IMR-90 (cell line): ENCODE measurements around the gene SUB1. TPM values are rescaled to one million over a fixed set of nuclear protein-coding genes. Genes with fewer than 3 reads are reported as not detected.

Source experiments
- ATAC-seq: fragments of 200-7000 bp; cut with Tn5 transposase; 2 replicates; pipeline ENCODE4 v1.9.1; 2020; ENCODE audit warnings: low read depth, mild to moderate bottlenecking, moderate library complexity
- BruUV-seq: library from RNA; stranded (reverse); fragments of 400-500 nt; replicated peaks from 2 replicates; lab custom pipeline; 2021; lab: Mats Ljungman, UMichigan
- CTCF ChIA-PET: fragments of 300-600 bp; formaldehyde crosslinking; extraction: SDS; loops from one replicate; lab custom pipeline; 2021; ENCODE audit warnings: antibody characterized with exemption; lab: Yijun Ruan, JAX
- POLR2A ChIA-PET: fragments of 300-600 bp; sonication (Branson Sonifier 250); formaldehyde crosslinking; loops from one replicate; lab custom pipeline; 2022; ENCODE audit warnings: antibody characterized with exemption; ENCODE audit not compliant: unreplicated experiment; lab: Charles Lee
- DNase-seq: peaks from one replicate; pipeline ENCODE4 v3.0.0; 2013
- H2AFZ ChIP-seq: replicated peaks from 2 replicates; pipeline ENCODE3; 2013; ENCODE audit warnings: low read length, mild to moderate bottlenecking; ENCODE audit not compliant: poor library complexity
- H2AK5ac ChIP-seq: 2 replicates; pipeline ENCODE4 v1.6.1; 2013; ENCODE audit warnings: low read depth, low read length, inconsistent platforms
- H2AK9ac ChIP-seq: replicated peaks from 2 replicates; pipeline ENCODE3; 2013; ENCODE audit warnings: mild to moderate bottlenecking, low read depth, low read length, moderate library complexity; ENCODE audit not compliant: poor library complexity
- H2BK120ac ChIP-seq: 2 replicates; pipeline ENCODE4 v1.6.1; 2013; ENCODE audit warnings: low read depth, low read length, inconsistent platforms
- H2BK15ac ChIP-seq: 3 replicates; pipeline ENCODE4 v1.6.1; 2013; ENCODE audit warnings: low read depth, low read length, inconsistent platforms
- H2BK20ac ChIP-seq: 2 replicates; pipeline ENCODE4 v1.6.1; 2013; ENCODE audit warnings: low read depth, mild to moderate bottlenecking, inconsistent platforms, low read length, moderate library complexity
- H2BK5ac ChIP-seq: 2 replicates; pipeline ENCODE4 v1.6.1; 2013; ENCODE audit warnings: mild to moderate bottlenecking, low read depth, low read length, inconsistent platforms; ENCODE audit not compliant: poor library complexity, severe bottlenecking
- H3K14ac ChIP-seq: replicated peaks from 2 replicates; pipeline ENCODE4 v1.6.1; 2013; ENCODE audit warnings: low read depth, low read length, inconsistent platforms
- H3K18ac ChIP-seq: 2 replicates; pipeline ENCODE4 v1.6.1; 2013; ENCODE audit warnings: low read depth, low read length, control low read depth
- H3K23ac ChIP-seq: 2 replicates; pipeline ENCODE4 v1.6.1; 2013; ENCODE audit warnings: low read depth, low read length, inconsistent platforms
- H3K27ac ChIP-seq: 2 replicates; pipeline ENCODE4 v1.5.1; 2013; ENCODE audit warnings: mild to moderate bottlenecking, control low read depth, low read length; ENCODE audit not compliant: insufficient read depth
- H3K27me3 ChIP-seq: 2 replicates; pipeline ENCODE4 v1.6.1; 2013; ENCODE audit warnings: low read length; ENCODE audit not compliant: control insufficient read depth, insufficient read depth
- H3K36me3 ChIP-seq: 2 replicates; pipeline ENCODE4 v1.6.1; 2013; ENCODE audit warnings: low read length, mixed read lengths; ENCODE audit not compliant: control insufficient read depth, insufficient read depth
- H3K4ac ChIP-seq: 2 replicates; pipeline ENCODE4 v1.6.1; 2013; ENCODE audit warnings: low read depth, low read length, inconsistent platforms
- H3K4me1 ChIP-seq: 2 replicates; pipeline ENCODE4 v1.6.1; 2013; ENCODE audit warnings: low read length, mixed read lengths; ENCODE audit not compliant: control insufficient read depth, insufficient read depth
- H3K4me2 ChIP-seq: 2 replicates; pipeline ENCODE4 v1.6.1; 2013; ENCODE audit warnings: low read depth, mild to moderate bottlenecking, control low read depth, low read length, moderate library complexity
- H3K4me3 ChIP-seq: 2 replicates; pipeline ENCODE4 v1.5.1; 2013; ENCODE audit warnings: low read depth, mild to moderate bottlenecking, control low read depth, low read length, moderate library complexity; ENCODE audit not compliant: insufficient read depth
- H3K56ac ChIP-seq: 2 replicates; pipeline ENCODE4 v1.6.1; 2013; ENCODE audit warnings: low read length, inconsistent platforms; ENCODE audit not compliant: insufficient read depth; ENCODE audit errors: extremely low read depth
- H3K79me1 ChIP-seq, 2 experiments: 2 replicates each; pipeline ENCODE4 v1.6.1; 2013; ENCODE audit warnings: low read length in 2 of 2, inconsistent platforms in 1 of 2, low read depth in 1 of 2
- H3K9ac ChIP-seq: 2 replicates; pipeline ENCODE4 v1.6.1; 2013; ENCODE audit warnings: low read depth, low read length, control low read depth
- H3K9me1 ChIP-seq: 2 replicates; pipeline ENCODE4 v1.6.1; 2013; ENCODE audit warnings: low read length, inconsistent platforms; ENCODE audit not compliant: insufficient read depth
- H3K9me3 ChIP-seq: 2 replicates; pipeline ENCODE4 v1.6.1; 2013; ENCODE audit warnings: low read length; ENCODE audit not compliant: control insufficient read depth, insufficient read depth
- H4K20me1 ChIP-seq: 2 replicates; pipeline ENCODE4 v1.6.1; 2013; ENCODE audit warnings: low read length, inconsistent platforms; ENCODE audit not compliant: insufficient read depth
- H4K5ac ChIP-seq: 2 replicates; pipeline ENCODE4 v1.6.1; 2013; ENCODE audit warnings: mild to moderate bottlenecking, low read depth, low read length, control low read depth
- H4K8ac ChIP-seq, 2 experiments: 2 replicates each; pipeline ENCODE4 v1.6.1; 2013; ENCODE audit warnings: low read depth in 2 of 2, low read length in 2 of 2, control low read depth in 1 of 2, inconsistent platforms in 1 of 2
- H4K91ac ChIP-seq: 2 replicates; pipeline ENCODE4 v1.6.1; 2013; ENCODE audit warnings: low read depth, low read length, inconsistent platforms; ENCODE audit not compliant: insufficient read depth
- CHD1 ChIP-seq: IDR thresholded peaks from 2 replicates; pipeline ENCODE4 v1.6.1; 2012; ENCODE audit warnings: low read depth, low read length, improper control_type of control experiment
- ELK1 ChIP-seq: fragments of 150-350 bp; IDR thresholded peaks from 2 replicates; pipeline ENCODE4 v1.6.1; 2016; ENCODE audit warnings: low read depth, mild to moderate bottlenecking, low read length, moderate library complexity, borderline replicate concordance
- FOS ChIP-seq: fragments of 150-350 bp; IDR thresholded peaks from 2 replicates; pipeline ENCODE4 v1.6.1; 2016; ENCODE audit warnings: low read depth, low read length
- MAFK ChIP-seq: IDR thresholded peaks from 2 replicates; pipeline ENCODE4 v1.6.1; 2012; ENCODE audit warnings: low read depth, low read length, improper control_type of control experiment
- RFX5 ChIP-seq: IDR thresholded peaks from 2 replicates; pipeline ENCODE4 v1.8.0; 2012; ENCODE audit warnings: low read depth, mild to moderate bottlenecking, low read length, moderate library complexity
- SMC3 ChIP-seq: fragments of 150-350 bp; IDR thresholded peaks from 2 replicates; pipeline ENCODE4 v1.6.1; 2016; ENCODE audit warnings: low read depth, mild to moderate bottlenecking, antibody characterized with exemption, low read length, moderate library complexity
- WGBS, 2 experiments: methylation state at CpG; one replicate each; pipeline versions ENCODE4 v1.1.5 to v1.1.7; 2013; ENCODE audit warnings: missing lambda C conversion rate in 2 of 2; ENCODE audit not compliant: insufficient read length in 1 of 2; ENCODE audit errors: extremely low coverage in 2 of 2; 5-methylcytosine and 5-hydroxymethylcytosine counted together
- dilution Hi-C: fragments of 300-500 bp; cut with HindIII; formaldehyde crosslinking; loops from one replicate; pipeline ENCODE4 v1.14.3; 2018; ENCODE audit warnings: low sequenced_read_pairs; ENCODE audit not compliant: unreplicated experiment
- in situ Hi-C: fragments of 300-500 bp; cut with MboI; formaldehyde crosslinking; loops from 3 replicates; pipeline ENCODE4 v1.14.3; 2019; ENCODE audit warnings: low sequenced_read_pairs, inconsistent platforms, mixed read lengths
- intact Hi-C: fragments of 100-400 bp; cut with micrococcal nuclease; formaldehyde crosslinking; loops from 2 replicates; pipeline ENCODE4 v1.10.0; 2022
- polyA plus RNA-seq, 3 experiments: library from polyadenylated mRNA; depleted of rRNA; stranded (reverse); fragments of >200 nt; gene quantifications; 2 replicates each; pipeline ENCODE4 v1.2.3, GENCODE V29; 2012; ENCODE audit warnings: low replicate concordance in 1 of 3
- total RNA-seq: library from RNA; depleted of rRNA; stranded (reverse); fragments of >200 nt; gene quantifications from 2 replicates; pipeline ENCODE4 v1.2.3, GENCODE V29; 2012

SUB1 gene
- total and polyA plus RNA-seq, 2 of the 4 experiments (the other 2 are of a cell fraction): 19.5 to 155 TPM

GRCh38 chr5:32605766-32606152 lies 20.4 kb downstream of the SUB1 start:
- no peaks in the 10 kb centered on the region for H3K9me1 ChIP-seq
- H3K27ac ChIP-seq: no peak overlapping the region
- dilution Hi-C loops: no loop called here
- no peak overlapping the region for H3K18ac ChIP-seq
- H3K4me1 ChIP-seq: no peaks in the 10 kb centered on the region
- peak overlapping the region in 1 of 2 experiments; percentile 49; a peak in 2 of 4 replicates for H4K8ac ChIP-seq
- CTCF ChIA-PET: interaction anchor here (1.1 kb wide), 1 partner anchor 16 kb away, joined by 5 read pairs; no protein-coding TSS in a partner anchor
- H2BK5ac ChIP-seq: no peak overlapping the region
- H4K91ac ChIP-seq: no peak overlapping the region
- DNase-seq (no peak), ATAC-seq (no peak)
- H2AK5ac ChIP-seq: no peak overlapping the region
- no peak overlapping the region for H2AFZ ChIP-seq
- no peaks in the 10 kb centered on the region for H3K27me3 ChIP-seq
- H3K4me2 ChIP-seq: no peak overlapping the region
- POLR2A ChIA-PET: no interaction called here
- H4K5ac ChIP-seq: no peak overlapping the region
- no peak overlapping the region for H2AK9ac ChIP-seq
- BruUV-seq: no TSS peak
- H3K9me3 ChIP-seq: no peaks in the 10 kb centered on the region
- H2BK15ac ChIP-seq: no peak overlapping the region
- intact Hi-C loops: no loop called here
- TF ChIP-seq RFX5: no peak
- no peak for TF ChIP-seq CHD1
- no peak for TF ChIP-seq ELK1
- no peak for TF ChIP-seq MAFK
- TF ChIP-seq SMC3: no peak
- no peak for TF ChIP-seq FOS
- in situ Hi-C loops: no loop called here
- H3K36me3 ChIP-seq: peaks cover 4% of the 10 kb centered on the region
- H3K14ac ChIP-seq: no peak overlapping the region
- no peaks in the 10 kb centered on the region; the same call in 1 of the 2 replicates for H4K20me1 ChIP-seq
- no peak overlapping the region for H3K4ac ChIP-seq
- H3K4me3 ChIP-seq: no peak overlapping the region
- no peak overlapping the region for H2BK20ac ChIP-seq
- no peak overlapping the region for H2BK120ac ChIP-seq
- peaks cover 10 to 18% of the 10 kb centered on the region in 2 experiments for H3K79me1 ChIP-seq
- no peak overlapping the region for H3K56ac ChIP-seq
- no peak overlapping the region for H3K9ac ChIP-seq
- H3K23ac ChIP-seq: no peak overlapping the region
- no CpG with 5 or more reads among the region's 2 CpGs for WGBS, 2 experiments
